HG03354 (cell line): ENCODE data around the gene ATP6V1F.

Experiments
- ATAC-seq: cut with Tn5 transposase; IDR thresholded peaks from one replicate; pipeline ENCODE4 v1.9.1; 2021; ENCODE audit warnings: mild to moderate bottlenecking; ENCODE audit not compliant: unreplicated experiment, poor library complexity, severe bottlenecking

The ATP6V1F gene

DNA sequence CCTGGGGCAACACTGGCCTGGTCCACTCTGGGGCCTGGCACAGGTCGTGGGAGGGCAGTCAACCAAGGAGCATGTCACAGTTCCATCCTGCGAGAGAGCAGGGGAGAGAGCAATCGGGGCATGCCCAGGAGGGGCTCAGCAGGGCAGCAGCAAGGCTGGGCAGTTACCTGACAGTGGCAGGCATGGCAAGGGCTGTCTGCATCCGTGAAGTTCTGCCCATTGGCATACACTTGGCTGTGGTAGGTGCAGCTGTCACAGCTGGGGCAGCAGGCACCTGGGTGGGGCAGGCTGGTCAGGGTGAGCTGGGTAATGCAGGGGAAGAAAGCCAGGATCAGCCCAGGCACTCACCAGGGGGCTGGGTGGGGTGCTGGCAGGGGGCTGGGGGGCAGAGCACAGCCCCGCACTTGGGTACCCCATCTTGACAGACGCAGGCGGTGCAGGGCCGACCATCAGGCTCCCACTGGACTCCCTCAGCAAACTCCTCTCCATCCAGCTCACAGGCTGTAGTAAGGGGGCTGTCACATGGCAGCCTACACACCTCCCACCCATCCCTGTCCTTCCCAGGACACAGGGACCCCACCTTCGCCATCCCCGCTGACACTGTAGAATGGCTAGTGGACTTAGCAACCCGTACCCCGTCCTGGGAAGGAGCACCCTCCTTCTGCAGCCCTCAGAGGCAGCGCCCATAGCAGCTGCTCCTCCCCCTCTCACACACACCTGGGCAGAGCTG lies 30.0 kb downstream of the ATP6V1F start:
- no peak for ATAC-seq

DNA sequence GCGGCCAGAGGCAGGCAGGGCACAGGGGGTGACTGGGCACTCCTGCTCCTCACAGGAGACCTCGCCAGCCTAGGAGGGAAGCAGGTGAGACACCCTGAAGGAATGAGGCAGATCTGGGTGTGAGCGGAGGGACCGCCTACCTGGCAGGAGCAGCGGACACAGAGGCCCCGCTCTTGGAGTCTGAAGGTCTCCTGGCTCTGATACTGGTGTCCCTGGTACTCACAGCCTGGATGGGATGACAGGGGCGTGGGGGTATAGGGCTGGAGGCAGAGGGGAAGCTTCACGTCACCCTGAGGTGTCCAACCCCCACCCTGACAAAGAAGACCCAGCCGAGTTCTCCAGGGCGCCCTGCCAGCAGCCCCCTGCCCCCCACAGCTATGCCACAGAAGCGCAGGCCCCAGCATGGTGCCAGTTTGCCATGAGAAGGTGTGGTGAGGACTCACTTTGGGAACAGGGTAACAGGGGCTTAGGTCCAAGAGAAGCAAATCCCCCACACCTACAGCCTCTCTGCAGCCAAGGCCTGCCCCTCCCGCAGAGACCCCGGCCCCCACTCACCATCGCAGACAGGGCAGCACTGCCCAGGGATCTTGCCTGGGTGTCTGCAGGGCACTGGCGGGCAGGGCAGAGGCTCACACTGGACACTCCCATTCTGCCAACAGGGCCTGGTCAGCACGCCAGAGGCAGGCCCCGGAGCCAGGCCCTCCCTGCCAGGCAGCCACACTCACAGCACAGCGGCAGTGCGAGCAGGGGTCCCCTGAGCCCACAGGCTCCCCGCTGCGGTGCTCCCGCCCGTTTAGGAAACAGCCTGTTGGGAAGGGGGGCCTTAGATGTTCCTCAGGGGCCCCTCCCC lies 30.8 kb downstream of the ATP6V1F start:
- no peak for ATAC-seq

GRCh38 chr7:128894101-128894440 lies 31.4 kb downstream of the ATP6V1F start:
- no peak for ATAC-seq

DNA sequence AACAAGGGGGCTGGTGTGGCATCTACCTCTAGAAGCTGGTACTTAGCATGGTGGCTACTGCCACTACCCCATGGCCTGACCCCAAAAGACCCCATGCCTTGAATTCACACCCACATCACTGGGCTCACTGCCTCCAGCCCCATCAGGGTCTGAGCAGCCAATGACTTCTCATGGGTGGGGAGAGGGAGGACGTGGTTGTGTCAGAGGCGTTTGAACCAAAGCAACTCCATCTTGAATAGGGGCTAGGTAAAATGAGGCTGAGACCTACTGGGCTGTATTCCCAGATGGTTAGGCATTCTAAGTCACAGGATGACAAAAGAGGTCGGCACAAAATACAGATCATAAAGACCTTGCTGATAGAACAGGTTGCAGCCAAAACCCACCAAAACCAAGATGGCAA lies 32.7 kb downstream of the ATP6V1F start:
- ATAC-seq, result no peak

DNA sequence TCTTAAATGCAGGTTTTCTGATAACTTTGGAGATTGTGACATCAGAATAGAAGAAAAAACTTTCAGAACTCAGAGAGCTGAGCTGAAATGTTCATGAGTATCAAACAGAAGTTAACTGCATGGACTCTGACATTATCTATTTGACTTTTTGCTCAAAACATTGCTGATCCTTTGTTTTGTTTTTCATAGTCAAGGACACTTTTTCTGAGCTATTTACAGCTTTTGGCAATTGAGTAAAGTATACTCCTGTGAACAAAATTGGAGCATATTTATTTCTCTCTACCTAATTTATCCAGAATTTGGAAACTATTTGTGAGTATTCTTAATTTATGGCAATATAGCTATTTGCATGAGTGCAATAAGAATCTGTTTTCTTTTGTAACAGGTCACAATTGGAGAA lies 36.7 kb downstream of the ATP6V1F start:
- no peak for ATAC-seq

- ATAC-seq, result no peak
These were observed 37.6 kb downstream of the ATP6V1F start for GRCh38 chr7:128900237-128900636.

- no peak for ATAC-seq
These were observed 40.3 kb downstream of the ATP6V1F start for GRCh38 chr7:128902761-128903585.

DNA sequence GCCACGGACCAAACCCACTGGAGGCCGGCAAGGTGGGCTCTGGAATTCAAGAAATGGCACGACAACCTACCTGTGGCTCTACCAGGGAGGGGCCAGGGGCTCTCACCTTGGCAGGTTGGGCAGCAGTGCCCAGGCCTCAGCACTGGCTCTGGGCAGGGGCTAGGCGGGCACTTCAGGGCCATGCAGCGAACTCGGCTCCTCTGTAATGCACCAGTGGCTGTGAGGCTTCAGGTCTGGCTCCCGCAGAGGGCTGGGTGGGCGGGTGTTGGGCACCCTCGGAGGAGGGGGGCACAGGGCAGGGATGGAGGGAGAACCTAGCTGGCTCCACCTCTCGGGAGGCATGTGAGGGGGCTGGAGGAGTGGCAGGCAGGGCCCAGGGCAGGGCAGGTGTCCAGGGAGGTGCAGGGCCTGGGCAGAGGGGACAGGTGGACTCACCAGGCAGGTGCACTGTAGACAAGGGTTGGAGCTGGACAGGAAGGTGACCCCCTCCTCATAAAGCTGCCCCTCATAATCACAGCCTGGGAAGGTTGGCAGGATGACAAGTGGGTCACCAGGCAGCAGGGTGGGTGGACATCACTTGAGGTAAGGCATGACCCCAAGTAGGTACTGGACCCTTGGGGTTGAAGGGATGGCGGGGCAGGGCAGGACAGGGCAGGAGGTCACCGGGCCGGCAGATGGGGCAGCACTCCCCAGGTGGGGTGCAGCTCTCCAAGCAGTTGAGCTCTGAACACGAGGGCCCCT lies 41.1 kb downstream of the ATP6V1F start:
- ATAC-seq, result no peak

- no peak for ATAC-seq
These were observed 41.9 kb downstream of the ATP6V1F start for GRCh38 chr7:128904381-128905197.

- ATAC-seq, result no peak
These were observed 43.5 kb downstream of the ATP6V1F start for GRCh38 chr7:128906001-128906765.

DNA sequence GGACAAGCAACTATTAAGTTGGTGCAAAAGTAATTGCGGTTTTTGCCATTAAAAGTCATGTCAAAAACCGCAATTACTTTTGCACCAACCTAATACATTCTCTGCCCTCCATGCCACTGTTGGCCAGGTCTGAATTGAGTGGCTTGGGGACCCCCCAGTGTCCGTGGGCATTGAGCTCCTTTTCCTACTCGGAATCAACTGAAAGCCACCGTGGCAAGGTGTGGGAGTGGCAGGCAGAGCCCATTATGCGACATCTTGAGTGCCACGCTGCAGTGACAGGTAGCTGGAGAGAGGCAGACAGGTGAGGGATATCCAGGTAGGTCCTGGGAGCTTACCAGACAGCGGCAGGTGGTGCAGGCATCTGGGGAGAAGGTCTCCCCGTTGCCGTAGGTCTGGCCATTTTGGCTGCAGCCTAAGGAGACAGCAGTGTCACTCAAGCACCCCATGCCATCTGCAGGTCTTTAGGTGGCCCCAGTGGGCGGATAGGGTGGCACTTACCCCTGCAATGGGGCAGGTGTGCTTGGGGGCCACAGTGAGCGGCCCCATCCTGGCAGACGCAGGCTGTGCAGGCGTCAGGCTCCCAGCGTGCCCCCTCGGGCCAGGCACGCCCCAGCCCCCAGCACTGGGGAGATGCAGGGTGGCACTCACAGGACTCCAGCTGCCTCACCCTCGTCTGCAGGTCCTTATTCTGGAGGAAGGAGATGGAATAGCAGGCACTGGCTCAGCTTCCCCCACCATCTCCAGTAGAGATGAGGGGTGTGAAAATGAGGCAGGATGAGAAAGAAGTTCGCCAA lies 44.3 kb downstream of the ATP6V1F start:
- no peak for ATAC-seq

DNA sequence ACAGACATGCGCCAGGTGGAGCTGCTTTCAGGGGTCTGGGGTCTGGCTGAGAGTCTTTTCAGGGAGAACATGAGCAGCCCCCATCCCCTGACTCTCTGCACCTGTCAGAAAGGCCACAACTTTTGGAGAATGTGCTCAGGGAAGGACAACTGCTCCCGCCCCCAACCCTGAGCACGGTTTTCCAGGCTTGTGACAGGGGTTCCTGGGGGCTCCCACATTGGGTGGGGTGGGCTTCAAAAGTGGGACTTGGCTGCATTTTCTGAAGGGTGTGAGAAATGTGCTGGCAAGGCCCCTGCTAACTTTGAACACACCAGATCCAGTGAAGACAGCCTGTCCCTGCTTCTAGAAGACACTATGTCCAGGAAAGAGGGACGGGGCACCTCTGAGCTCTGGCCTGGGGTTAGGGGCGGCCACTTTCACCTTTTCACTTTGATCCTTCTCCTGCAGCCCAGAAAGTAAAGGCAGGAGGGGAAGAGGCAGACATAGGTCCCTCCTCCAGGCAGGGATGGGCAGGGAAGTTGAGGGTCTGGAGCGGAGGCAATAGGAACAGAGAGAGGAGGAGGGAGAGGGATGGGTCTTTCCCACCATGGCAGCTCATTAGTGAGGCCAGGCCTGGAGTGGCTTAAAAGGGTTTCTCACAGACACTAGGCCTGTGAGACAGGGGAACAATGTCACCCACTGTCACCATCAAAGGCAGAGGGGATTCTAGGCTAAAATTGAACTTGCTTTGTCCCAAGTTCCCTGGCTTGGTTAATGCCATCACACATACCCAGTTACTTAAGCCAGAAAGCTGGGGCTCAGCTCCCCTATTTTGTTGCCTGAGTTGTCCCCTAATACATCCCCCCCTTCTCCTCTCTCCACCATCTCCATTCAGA lies 46.3 kb downstream of the ATP6V1F start:
- no peak for ATAC-seq

DNA sequence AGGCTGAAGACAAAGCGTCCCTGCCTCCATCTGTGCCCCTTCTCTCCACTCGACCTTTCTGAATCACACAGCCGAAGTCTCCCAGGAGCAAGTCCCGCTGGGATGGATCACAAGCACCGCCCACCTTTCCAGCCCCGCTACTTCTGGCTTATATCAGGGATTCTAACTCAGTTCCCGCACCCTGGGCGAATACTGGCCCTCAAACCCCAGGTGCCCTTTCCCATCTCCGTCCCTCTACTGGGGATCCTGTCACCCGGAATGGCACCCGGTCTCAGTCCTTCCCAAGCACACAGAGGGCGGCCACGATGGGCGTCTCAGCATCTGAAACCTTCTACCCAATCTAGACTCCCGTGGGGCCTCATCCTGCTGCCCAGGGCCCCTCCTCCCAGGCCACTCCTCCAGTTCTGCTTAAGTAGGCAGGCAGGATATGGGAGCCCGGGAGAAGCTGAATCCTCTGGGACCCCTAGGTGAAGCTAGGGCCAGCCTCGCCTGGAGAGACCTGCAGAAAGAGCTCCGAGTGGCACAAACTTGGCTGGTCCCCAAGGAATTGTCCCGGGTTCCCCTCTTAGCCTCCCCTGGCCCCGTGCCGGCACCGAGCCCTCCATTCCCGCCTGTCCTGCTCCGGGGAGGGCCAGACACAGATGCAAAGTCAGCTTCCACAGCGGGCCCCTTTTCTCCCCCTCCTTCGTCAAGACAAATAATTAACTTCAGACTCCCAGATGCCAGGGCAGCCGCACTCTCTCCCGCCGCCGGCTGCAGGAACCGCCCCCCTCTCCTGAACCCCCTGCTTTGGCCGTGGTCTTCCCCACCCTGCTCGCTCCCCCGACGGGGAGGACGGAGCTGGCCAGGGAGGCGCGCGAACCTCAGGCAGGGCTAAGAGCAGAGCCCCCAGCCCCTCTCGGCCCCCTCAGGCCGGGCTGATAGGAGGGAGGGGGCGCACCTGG lies 47.2 kb downstream of the ATP6V1F start:
- ATAC-seq, result no peak

GRCh38 chr7:128910569-128910945 lies 47.9 kb downstream of the ATP6V1F start, which contains the start of gene KCP:
Gene KCP (minus strand): TSS chr7:128910709. CDS start chr7:128910676, 33 bp downstream.
- no peak for ATAC-seq

DNA sequence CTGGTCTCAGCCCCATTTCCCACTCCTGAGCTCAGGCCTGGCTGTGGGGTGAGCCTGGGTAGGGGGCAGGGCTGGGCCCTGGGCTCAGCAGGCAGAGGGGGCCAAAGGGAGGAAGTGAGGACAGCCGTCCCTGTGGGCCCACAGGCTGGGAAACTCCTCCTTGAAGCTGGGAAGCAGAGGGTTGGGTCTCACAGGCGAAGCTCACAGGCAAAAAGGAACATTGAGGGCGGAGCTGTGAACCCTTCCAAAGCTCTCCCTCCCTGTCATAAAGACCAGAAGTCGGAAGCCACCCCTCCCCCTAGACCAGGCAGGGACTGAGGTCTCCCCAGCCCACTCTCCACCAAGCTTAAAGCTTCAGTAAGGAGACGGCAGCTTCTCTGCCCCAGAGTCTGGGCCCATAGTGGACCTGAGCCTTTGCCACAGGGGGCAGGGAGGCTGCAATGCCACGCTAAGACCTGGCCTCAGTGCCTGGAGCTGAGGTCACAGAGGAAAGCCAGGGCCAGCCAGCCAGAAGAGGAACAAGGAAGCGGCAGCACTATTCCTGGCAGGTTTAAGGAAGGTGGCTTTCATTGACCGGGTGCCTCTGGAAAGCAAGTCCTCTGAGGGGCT lies 48.9 kb downstream of the ATP6V1F start:
- ATAC-seq, result no peak
